GM12865 (cell line): Measurements from ENCODE around the gene ACOT8.

Source experiments
- DNase-seq: peaks from one replicate; pipeline ENCODE4 v3.0.0; 2010; ENCODE audit warnings: low read depth
- H3K4me3 ChIP-seq: 2 replicates; pipeline ENCODE4 v1.5.1; 2011; ENCODE audit warnings: mild to moderate bottlenecking, low read depth, low read length, control low read depth
- TF ChIP-seq, protein P1 (sequence below): IDR thresholded peaks from 2 replicates; pipeline ENCODE4 v1.5.1; 2011; ENCODE audit warnings: low read length, control low read depth, low read depth, inconsistent platforms; ENCODE audit not compliant: insufficient read depth; ENCODE audit errors: missing control alignments

The ACOT8 gene

DNA sequence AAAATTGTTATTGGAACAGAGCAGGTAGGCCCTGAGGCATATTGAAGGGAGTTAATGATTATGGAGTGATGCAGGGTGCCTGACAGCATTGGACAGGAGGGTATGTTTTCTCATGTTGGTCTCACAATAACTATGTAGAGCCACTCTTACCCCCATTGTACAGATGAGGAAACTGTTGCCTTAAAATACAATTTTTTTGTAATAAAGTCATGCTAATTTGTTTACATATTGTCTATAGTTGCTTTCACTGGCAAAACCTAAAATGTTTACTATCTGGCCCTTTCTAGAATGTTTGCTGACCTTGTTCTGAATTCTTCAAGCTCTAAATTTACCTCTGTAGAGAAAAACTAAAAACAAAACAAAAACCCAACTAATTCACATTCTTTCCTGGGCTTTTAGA, 5.7 kb downstream of the ACOT8 start:
- H3K4me3 ChIP-seq: no peak overlapping the region
- no peak for DNase-seq
- TF ChIP-seq, protein P1, sequence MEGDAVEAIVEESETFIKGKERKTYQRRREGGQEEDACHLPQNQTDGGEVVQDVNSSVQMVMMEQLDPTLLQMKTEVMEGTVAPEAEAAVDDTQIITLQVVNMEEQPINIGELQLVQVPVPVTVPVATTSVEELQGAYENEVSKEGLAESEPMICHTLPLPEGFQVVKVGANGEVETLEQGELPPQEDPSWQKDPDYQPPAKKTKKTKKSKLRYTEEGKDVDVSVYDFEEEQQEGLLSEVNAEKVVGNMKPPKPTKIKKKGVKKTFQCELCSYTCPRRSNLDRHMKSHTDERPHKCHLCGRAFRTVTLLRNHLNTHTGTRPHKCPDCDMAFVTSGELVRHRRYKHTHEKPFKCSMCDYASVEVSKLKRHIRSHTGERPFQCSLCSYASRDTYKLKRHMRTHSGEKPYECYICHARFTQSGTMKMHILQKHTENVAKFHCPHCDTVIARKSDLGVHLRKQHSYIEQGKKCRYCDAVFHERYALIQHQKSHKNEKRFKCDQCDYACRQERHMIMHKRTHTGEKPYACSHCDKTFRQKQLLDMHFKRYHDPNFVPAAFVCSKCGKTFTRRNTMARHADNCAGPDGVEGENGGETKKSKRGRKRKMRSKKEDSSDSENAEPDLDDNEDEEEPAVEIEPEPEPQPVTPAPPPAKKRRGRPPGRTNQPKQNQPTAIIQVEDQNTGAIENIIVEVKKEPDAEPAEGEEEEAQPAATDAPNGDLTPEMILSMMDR: no peak

DNA sequence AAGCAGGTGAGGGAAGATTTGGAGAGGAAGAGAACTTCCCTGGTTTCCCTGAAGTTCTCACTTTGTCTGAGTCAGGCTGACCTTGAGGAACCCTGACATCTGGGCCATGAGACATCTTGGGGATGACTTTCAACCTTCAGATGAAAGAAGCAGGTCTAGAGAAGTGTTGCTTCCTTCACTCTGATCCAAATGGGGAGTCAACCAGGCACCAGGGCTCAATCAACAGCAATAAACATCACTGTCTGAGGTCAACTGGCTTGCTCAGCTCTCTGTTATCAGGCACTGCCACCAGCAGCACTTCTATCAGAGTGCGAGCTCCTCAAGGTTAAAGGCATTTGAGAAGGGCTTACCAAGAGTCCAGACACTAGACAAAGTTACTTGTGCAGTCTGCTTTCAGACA, 6.3 kb downstream of the ACOT8 start:
- H3K4me3 ChIP-seq: no peak overlapping the region
- TF ChIP-seq, protein P1: no peak
- no peak for DNase-seq

DNA sequence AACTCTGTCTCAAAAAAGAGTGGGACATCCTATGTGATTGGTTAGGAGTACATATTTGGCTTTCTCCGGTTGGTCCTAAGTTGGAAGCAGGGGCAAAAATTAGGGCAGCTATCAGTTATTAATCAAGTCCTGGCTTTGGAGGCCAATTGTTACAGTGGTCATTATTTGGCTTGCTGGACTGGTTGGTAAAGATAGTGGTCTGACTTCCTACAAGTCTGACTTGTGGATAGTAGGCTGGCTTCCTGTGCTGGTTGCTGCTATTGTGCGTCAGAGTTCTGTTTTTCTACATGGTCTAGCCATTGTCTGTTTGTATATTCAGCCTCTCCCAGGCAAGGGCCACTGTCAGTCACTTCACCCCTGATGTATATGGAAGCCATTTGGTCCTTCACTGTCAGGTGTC, 7.0 kb downstream of the ACOT8 start:
- DNase-seq: no peak
- TF ChIP-seq, protein P1: no peak
- no peak overlapping the region for H3K4me3 ChIP-seq

DNA sequence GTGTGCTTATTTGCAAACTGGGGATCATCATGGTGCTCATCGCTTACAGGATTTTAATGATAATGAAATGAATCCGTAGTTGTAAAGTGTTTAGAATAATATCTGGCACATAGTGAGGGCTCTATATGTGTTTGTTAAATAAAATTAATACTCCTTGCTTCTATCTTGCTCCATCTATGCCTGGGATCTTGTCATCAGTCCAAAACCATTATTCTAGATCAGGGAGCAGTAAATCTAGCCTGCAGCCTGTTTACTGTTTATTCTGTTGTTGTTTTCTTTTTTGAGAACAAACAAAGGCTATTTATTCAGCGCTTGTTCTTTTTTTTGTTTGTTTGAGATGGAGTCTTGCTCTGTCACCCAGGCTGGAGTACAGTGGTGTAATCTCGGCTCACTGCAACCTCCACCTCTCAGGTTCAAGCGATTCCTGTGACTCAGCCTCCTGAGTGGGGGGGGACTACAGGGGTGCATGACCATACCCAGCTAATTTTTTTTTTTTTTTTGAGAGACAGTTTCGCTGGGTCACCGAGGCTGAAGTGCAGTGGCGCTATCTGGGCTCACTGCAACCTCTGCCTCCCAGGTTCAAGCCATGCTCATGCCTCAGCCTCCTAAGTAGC, 8.1 kb downstream of the ACOT8 start:
- no peak for DNase-seq
- TF ChIP-seq, protein P1: no peak
- no peak overlapping the region for H3K4me3 ChIP-seq

DNA sequence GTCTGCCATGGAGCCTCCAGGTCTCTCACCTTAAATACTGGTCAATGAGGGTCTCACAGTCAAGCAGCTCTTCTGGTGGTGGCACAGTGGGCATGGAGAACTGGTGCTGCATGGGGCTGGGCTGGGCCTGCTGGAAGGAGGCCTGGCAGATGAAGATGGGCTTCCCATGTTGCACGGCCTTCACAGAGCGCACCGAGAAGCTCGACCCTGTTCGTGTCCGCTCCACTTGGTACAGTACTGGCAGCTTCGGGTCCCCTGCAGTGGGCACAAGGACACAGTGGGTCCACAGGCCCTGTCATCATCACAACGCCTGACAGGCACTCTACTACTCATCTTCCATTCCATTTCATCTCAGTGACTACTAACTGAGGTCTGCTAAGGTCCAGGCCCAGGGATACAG, 8.8 kb downstream of the ACOT8 start:
- no peak overlapping the region for H3K4me3 ChIP-seq
- no peak for DNase-seq
- TF ChIP-seq, protein P1: no peak

DNA sequence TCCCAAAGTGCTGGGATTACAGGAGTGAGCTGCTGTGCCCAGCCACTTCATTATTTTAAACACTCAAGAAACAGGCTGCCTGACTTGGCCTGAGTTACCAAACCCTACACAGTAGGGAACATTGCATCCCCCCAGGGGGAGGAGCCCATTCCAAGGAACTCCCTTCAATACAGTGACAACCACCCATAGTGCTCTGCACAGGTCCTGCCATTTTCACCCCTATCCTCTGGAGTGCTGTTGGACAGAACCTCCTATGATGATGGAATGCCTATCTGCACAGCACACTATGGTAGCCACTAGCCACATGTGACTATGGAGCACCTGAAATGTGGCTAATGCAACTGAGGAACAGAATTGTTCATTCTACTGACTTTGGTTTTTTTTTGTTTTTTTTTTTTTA, 11.7 kb downstream of the ACOT8 start:
- no peak for DNase-seq
- TF ChIP-seq, protein P1: no peak
- no peak overlapping the region for H3K4me3 ChIP-seq

DNA sequence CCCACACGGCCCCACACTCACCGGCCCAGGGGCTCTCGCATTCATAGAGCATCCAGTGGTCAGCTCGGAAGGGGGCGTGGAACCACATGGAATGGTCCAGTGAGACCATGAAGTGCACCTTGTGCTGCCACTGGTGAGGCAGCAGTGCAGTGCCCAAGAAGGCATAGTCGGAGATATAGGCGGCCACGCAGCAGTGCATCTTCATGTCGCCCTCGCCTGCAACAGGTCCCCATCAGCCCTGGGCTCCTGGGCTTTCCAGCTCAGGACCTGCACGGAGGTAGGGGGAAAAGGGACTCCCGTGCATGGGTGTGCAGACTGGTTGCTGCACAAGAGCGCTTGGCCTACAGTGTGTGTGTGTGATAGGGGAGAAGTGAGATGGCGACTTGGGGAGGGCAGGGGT, 13.7 kb downstream of the ACOT8 start:
- no peak overlapping the region for H3K4me3 ChIP-seq
- no peak for DNase-seq
- TF ChIP-seq, protein P1: no peak
